Lung (tissue), 12 donors: ENCODE measurements around the gene TKTL2. TPM values are rescaled to one million over a fixed set of nuclear protein-coding genes. Genes with fewer than 3 reads are reported as not detected.
"Not testable (repeated sequence)": the region's sequence is repeated elsewhere in the genome, so short reads cannot be mapped to it uniquely, and the experiment has no call there.

Experiments used
- ATAC-seq: fragments of 200-7000 bp; cut with Tn5 transposase; one replicate; pipeline ENCODE4 v1.9.1; 2020; ENCODE audit warnings: moderate number of reproducible peaks; ENCODE audit not compliant: insufficient read depth, low FRiP score
- DNase-seq, 3 donors: peaks; one replicate each; pipeline ENCODE4 v3.0.0-alpha.2; 2013 to 2017
- H3K27ac ChIP-seq, 2 donors: one replicate each; pipeline ENCODE4 v1.5.1; 2013; ENCODE audit warnings: mild to moderate bottlenecking in 2 of 2, moderate library complexity in 2 of 2, control low read depth in 1 of 2, inconsistent platforms in 1 of 2, low read depth in 1 of 2, low read length in 1 of 2
- H3K27me3 ChIP-seq, 3 donors: one replicate each; pipeline ENCODE4 v1.5.1; 2013; ENCODE audit warnings: low read length in 2 of 3; ENCODE audit not compliant: control insufficient read depth in 3 of 3, insufficient read depth in 3 of 3
- H3K36me3 ChIP-seq, 4 donors: one replicate each; pipeline ENCODE4 v1.5.1; 2013; ENCODE audit warnings: low read length in 4 of 4, mild to moderate bottlenecking in 1 of 4, moderate library complexity in 1 of 4; ENCODE audit not compliant: control insufficient read depth in 4 of 4, insufficient read depth in 4 of 4
- H3K4me1 ChIP-seq, 5 donors: one replicate each; pipeline ENCODE4 v1.5.1; 2013; ENCODE audit warnings: low read length in 5 of 5, mild to moderate bottlenecking in 2 of 5, moderate library complexity in 1 of 5; ENCODE audit not compliant: control insufficient read depth in 5 of 5, insufficient read depth in 5 of 5
- H3K4me3 ChIP-seq: one replicate; pipeline ENCODE4 v1.5.1; 2013; ENCODE audit warnings: mild to moderate bottlenecking, control low read depth, moderate library complexity
- H3K9ac ChIP-seq, 2 donors: one replicate each; pipeline ENCODE4 v1.5.1; 2013; ENCODE audit warnings: low read length in 2 of 2, control low read depth in 1 of 2; ENCODE audit not compliant: insufficient read depth in 1 of 2
- H3K9me3 ChIP-seq, 4 donors: one replicate each; pipeline ENCODE4 v1.5.1; 2013; ENCODE audit warnings: low read length in 3 of 4, mild to moderate bottlenecking in 1 of 4, moderate library complexity in 1 of 4; ENCODE audit not compliant: control insufficient read depth in 4 of 4, insufficient read depth in 3 of 4
- CTCF ChIP-seq: IDR thresholded peaks from 2 replicates; pipeline ENCODE4 v1.5.1; 2012; ENCODE audit warnings: mild to moderate bottlenecking; ENCODE audit errors: control extremely low read depth, extremely low read depth
- WGBS, 2 donors: extraction: QIAGEN DNeasy Blood & Tissue Kit; methylation state at CpG; one replicate each; pipeline ENCODE4 v1.1.7; 2013; 5-methylcytosine and 5-hydroxymethylcytosine counted together
- polyA plus RNA-seq, 2 donors: library from polyadenylated mRNA; stranded (reverse); fragments of 200-250 nt; gene quantifications; one replicate each; pipeline ENCODE4 v1.2.1, GENCODE V29; 2013
- total RNA-seq, 2 donors: library from RNA; depleted of rRNA in 1 of 2; stranded (reverse); fragments of >200 nt in 1 of 2; gene quantifications; one replicate each; pipeline ENCODE4 v1.2.1, GENCODE V29; 2014 to 2021
- donor health status: control.
- donor health status: control.
- donor health status: Bipolar disorder and iron deficiency.
- donor health status: healthy.
- donor health status: DM: yes; HTN: yes; CAD: no.

Gene TKTL2
- total and polyA plus RNA-seq, 4 donors, result 0.02 TPM; not detected in 3

- Histone ChIP-seq H3K4me1 (no peaks in the 10 kb centered on the region), H3K36me3 (no peaks in the 10 kb centered on the region), H3K9ac (no peak overlapping the region), H3K27me3 (no peaks in the 10 kb centered on the region), H3K27ac (no peak overlapping the region), H3K4me3 (no peak overlapping the region), H3K9me3 (no peaks in the 10 kb centered on the region)
- ATAC-seq (no peak), DNase-seq (no peak)
- WGBS, 2 donors, result 74 to 78% methylated on average over 6 of the region's 6 CpGs
- TF ChIP-seq CTCF, result no peak
These were observed 24.9 kb downstream of the TKTL2 start for GRCh38 chr4:163448540-163449203.

DNA sequence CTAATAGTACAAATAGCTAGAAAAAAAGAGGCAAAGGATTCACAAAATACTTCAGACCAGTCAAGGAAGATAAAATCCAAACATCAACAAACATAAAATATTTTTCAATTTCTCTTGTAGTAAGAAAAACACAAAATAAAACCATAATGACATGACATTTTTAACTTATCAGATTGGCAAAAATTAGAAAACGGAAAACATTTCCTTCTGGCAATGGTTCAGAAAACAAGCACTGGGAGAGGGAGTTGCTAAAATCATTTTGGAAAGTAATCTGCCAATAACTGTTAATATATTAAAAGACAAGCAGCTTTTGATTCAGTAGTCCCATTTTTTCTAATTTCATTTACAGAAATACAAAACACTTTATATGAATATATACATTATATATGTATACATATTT lies 26.1 kb downstream of the TKTL2 start:
- Histone ChIP-seq H3K4me1 (no peaks in the 10 kb centered on the region), H3K9me3 (no peaks in the 10 kb centered on the region), H3K4me3 (no peak overlapping the region), H3K9ac (no peak overlapping the region), H3K36me3 (no peaks in the 10 kb centered on the region), H3K27me3 (no peaks in the 10 kb centered on the region), H3K27ac (no peak overlapping the region)
- no peak for ATAC-seq
- TF ChIP-seq CTCF, result no peak
- 49 to 76% methylated on average over 1 of the region's 1 CpG for WGBS, 2 donors
- DNase-seq, result peak in 2 of 3 donors; percentile 75 to 79

GRCh38 chr4:163447023-163447422 lies 26.5 kb downstream of the TKTL2 start:
- not testable (repeated sequence) for ATAC-seq, H3K27ac ChIP-seq, DNase-seq, H3K9ac ChIP-seq, H3K9me3 ChIP-seq, H3K4me1 ChIP-seq, H3K27me3 ChIP-seq, H3K4me3 ChIP-seq, H3K36me3 ChIP-seq
- WGBS, 2 donors, result 86 to 90% methylated on average over 12 of the region's 12 CpGs

DNA sequence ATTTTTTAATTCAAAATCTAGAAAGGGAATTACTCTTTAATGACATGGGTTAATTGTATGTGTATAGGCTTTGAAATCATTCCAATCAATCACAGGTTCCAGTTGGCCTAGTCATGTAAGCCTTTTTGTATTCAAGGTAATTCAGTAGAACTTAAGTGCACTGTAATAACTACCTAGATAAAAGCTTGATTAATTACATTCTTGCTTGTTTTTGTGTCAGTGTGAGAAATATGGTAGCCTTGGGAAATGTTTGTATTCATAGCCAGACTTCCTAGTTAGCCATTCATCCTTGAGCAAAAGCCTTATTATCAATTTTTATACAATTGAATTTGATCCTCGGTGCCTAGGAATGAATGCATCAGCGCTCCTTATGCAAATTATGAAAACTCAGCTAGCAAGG lies 33.5 kb downstream of the TKTL2 start:
- no peak overlapping the region for H3K9ac ChIP-seq
- H3K36me3 ChIP-seq, result no peaks in the 10 kb centered on the region
- H3K9me3 ChIP-seq, result no peaks in the 10 kb centered on the region
- H3K4me1 ChIP-seq, result no peaks in the 10 kb centered on the region
- H3K27me3 ChIP-seq, result no peaks in the 10 kb centered on the region
- ATAC-seq (no peak), DNase-seq (no peak)
- 83 to 87% methylated on average over 2 of the region's 2 CpGs for WGBS, 2 donors
- H3K4me3 ChIP-seq, result no peak overlapping the region
- H3K27ac ChIP-seq, result no peak overlapping the region
- TF ChIP-seq CTCF, result no peak

Other genes starting within 250 kb of the TKTL2 start
- 1 to 10 TPM; 1.0 to 1.3 TPM for gene NPY1R, start 141.2 kb downstream of the TKTL2 start, total RNA-seq
- 1 to 10 TPM in 1 of 2 donors, under 1 TPM in 1; 0.07 to 1.7 TPM for gene NPY1R, start 141.2 kb downstream of the TKTL2 start, polyA plus RNA-seq
- gene NPY5R, start 129.9 kb downstream of the TKTL2 start, total RNA-seq, result under 1 TPM in 1 of 2 donors, not detected in 1; 0.26 TPM
- under 1 TPM in 1 of 2 donors, not detected in 1; 0.10 TPM for gene NPY5R, start 129.9 kb downstream of the TKTL2 start, polyA plus RNA-seq
- 10 to 100 TPM; 22.4 to 23.8 TPM for gene TMA16, start 20.9 kb upstream of the TKTL2 start, total RNA-seq
- gene TMA16, start 20.9 kb upstream of the TKTL2 start, polyA plus RNA-seq, result 10 to 100 TPM; 15.7 to 17.2 TPM